ENCODE measurements around the gene BBS5. TPM values are rescaled to one million over a fixed set of nuclear protein-coding genes. Genes with fewer than 3 reads are reported as not detected.

Gene BBS5
- total and polyA plus RNA-seq, 2 experiments from 2014 or later = 0.10 to 0.36 TPM

DNA sequence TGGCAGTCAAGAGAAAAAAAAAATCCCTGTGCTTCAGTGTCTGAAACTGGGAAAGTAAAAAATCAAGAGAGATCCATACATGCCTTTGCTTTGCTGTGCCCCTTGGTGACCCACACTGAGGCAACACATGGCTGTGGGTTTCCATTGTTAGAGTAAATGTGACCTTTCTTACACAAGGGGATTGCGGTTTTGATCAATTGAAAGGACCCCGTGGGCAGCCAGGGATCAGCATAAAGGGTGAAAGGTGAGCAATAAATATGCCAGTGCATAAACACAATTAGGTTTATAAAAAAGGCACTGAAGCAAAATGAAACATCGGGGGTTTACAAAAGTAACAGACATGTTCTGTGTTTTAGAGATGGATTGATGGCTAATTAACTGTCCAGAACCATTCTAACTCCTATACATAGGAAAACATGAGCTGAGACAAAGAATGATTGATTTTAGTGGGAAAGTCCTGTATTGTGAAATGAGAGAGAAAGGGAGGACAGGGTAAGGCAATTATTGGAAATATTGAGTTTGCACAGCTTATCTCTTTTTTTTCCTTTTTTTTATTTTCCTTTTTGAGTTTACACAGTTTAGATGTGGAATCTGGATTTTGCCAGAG lies 40.7 kb upstream of the BBS5 start:
- ATAC-seq (no peak), DNase-seq (ENCODE audit: low spot score) (no peak)
- Mint-ChIP-seq H3K27me3 (ENCODE audit: insufficient read depth, low read depth, poor library complexity) (no peaks in the 10 kb centered on the region), H3K9me3 (no peaks in the 10 kb centered on the region), H3K4me3 (no peak overlapping the region), H3K4me1 (no peaks in the 10 kb centered on the region), H3K27ac (no peak overlapping the region), H3K36me3 (ENCODE audit: low read depth) (no peaks in the 10 kb centered on the region)
- Histone ChIP-seq H4K20me1 (replicated peaks; ENCODE audit: insufficient read depth) (no peaks in the 10 kb centered on the region), H3K79me2 (replicated peaks; ENCODE audit: insufficient read depth) (no peaks in the 10 kb centered on the region), H3F3A (replicated peaks; ENCODE audit: low read depth) (no peaks in the 10 kb centered on the region), H3K4me2 (no peak overlapping the region), H2AFZ (no peak overlapping the region; the same call in 1 of the 2 replicates), H3K4me3 (no peak overlapping the region), H3K36me3 (ENCODE audit: insufficient read depth) (no peaks in the 10 kb centered on the region), H3K9me2 (ENCODE audit: insufficient read depth) (no peaks in the 10 kb centered on the region; the same call in 1 of the 2 replicates), H3K27me3 (ENCODE audit: insufficient read depth) (no peaks in the 10 kb centered on the region), H3K4me1 (ENCODE audit: insufficient read depth) (no peaks in the 10 kb centered on the region), H3K27ac (ENCODE audit: low read depth) (no peak overlapping the region)
- TF ChIP-seq EZH2phosphoT487 (IDR thresholded peaks at IDR 0.05; ENCODE audit: unreplicated experiment) (no peak), NANOG (IDR thresholded peaks at IDR 0.05; ENCODE audit: borderline replicate concordance) (no peak), STAT1 (IDR thresholded peaks at IDR 0.05; ENCODE audit: unreplicated experiment) (no peak), JUNB (IDR thresholded peaks at IDR 0.05; ENCODE audit: unreplicated experiment) (no peak), ZNF331 (CRISPR knock-in tag; IDR thresholded peaks at IDR 0.05; ENCODE audit: low read depth) (no peak), POLR2AphosphoS5 (IDR thresholded peaks at IDR 0.05; ENCODE audit: low read depth) (no peak), CREB1 (CRISPR knock-in tag; IDR thresholded peaks at IDR 0.05; ENCODE audit: low read depth) (no peak), EZH2 (IDR thresholded peaks at IDR 0.05; ENCODE audit: low read depth, unreplicated experiment) (no peak)
- TF ChIP-seq, protein P1, sequence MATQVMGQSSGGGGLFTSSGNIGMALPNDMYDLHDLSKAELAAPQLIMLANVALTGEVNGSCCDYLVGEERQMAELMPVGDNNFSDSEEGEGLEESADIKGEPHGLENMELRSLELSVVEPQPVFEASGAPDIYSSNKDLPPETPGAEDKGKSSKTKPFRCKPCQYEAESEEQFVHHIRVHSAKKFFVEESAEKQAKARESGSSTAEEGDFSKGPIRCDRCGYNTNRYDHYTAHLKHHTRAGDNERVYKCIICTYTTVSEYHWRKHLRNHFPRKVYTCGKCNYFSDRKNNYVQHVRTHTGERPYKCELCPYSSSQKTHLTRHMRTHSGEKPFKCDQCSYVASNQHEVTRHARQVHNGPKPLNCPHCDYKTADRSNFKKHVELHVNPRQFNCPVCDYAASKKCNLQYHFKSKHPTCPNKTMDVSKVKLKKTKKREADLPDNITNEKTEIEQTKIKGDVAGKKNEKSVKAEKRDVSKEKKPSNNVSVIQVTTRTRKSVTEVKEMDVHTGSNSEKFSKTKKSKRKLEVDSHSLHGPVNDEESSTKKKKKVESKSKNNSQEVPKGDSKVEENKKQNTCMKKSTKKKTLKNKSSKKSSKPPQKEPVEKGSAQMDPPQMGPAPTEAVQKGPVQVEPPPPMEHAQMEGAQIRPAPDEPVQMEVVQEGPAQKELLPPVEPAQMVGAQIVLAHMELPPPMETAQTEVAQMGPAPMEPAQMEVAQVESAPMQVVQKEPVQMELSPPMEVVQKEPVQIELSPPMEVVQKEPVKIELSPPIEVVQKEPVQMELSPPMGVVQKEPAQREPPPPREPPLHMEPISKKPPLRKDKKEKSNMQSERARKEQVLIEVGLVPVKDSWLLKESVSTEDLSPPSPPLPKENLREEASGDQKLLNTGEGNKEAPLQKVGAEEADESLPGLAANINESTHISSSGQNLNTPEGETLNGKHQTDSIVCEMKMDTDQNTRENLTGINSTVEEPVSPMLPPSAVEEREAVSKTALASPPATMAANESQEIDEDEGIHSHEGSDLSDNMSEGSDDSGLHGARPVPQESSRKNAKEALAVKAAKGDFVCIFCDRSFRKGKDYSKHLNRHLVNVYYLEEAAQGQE (IDR thresholded peaks at IDR 0.05; ENCODE audit: unreplicated experiment) = no peak
- TF ChIP-seq, protein P2, sequence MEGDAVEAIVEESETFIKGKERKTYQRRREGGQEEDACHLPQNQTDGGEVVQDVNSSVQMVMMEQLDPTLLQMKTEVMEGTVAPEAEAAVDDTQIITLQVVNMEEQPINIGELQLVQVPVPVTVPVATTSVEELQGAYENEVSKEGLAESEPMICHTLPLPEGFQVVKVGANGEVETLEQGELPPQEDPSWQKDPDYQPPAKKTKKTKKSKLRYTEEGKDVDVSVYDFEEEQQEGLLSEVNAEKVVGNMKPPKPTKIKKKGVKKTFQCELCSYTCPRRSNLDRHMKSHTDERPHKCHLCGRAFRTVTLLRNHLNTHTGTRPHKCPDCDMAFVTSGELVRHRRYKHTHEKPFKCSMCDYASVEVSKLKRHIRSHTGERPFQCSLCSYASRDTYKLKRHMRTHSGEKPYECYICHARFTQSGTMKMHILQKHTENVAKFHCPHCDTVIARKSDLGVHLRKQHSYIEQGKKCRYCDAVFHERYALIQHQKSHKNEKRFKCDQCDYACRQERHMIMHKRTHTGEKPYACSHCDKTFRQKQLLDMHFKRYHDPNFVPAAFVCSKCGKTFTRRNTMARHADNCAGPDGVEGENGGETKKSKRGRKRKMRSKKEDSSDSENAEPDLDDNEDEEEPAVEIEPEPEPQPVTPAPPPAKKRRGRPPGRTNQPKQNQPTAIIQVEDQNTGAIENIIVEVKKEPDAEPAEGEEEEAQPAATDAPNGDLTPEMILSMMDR (conservative IDR thresholded peaks at IDR 0.05; ENCODE audit: low read depth in 2 of 2) = no peak
- TF ChIP-seq, protein P3, sequence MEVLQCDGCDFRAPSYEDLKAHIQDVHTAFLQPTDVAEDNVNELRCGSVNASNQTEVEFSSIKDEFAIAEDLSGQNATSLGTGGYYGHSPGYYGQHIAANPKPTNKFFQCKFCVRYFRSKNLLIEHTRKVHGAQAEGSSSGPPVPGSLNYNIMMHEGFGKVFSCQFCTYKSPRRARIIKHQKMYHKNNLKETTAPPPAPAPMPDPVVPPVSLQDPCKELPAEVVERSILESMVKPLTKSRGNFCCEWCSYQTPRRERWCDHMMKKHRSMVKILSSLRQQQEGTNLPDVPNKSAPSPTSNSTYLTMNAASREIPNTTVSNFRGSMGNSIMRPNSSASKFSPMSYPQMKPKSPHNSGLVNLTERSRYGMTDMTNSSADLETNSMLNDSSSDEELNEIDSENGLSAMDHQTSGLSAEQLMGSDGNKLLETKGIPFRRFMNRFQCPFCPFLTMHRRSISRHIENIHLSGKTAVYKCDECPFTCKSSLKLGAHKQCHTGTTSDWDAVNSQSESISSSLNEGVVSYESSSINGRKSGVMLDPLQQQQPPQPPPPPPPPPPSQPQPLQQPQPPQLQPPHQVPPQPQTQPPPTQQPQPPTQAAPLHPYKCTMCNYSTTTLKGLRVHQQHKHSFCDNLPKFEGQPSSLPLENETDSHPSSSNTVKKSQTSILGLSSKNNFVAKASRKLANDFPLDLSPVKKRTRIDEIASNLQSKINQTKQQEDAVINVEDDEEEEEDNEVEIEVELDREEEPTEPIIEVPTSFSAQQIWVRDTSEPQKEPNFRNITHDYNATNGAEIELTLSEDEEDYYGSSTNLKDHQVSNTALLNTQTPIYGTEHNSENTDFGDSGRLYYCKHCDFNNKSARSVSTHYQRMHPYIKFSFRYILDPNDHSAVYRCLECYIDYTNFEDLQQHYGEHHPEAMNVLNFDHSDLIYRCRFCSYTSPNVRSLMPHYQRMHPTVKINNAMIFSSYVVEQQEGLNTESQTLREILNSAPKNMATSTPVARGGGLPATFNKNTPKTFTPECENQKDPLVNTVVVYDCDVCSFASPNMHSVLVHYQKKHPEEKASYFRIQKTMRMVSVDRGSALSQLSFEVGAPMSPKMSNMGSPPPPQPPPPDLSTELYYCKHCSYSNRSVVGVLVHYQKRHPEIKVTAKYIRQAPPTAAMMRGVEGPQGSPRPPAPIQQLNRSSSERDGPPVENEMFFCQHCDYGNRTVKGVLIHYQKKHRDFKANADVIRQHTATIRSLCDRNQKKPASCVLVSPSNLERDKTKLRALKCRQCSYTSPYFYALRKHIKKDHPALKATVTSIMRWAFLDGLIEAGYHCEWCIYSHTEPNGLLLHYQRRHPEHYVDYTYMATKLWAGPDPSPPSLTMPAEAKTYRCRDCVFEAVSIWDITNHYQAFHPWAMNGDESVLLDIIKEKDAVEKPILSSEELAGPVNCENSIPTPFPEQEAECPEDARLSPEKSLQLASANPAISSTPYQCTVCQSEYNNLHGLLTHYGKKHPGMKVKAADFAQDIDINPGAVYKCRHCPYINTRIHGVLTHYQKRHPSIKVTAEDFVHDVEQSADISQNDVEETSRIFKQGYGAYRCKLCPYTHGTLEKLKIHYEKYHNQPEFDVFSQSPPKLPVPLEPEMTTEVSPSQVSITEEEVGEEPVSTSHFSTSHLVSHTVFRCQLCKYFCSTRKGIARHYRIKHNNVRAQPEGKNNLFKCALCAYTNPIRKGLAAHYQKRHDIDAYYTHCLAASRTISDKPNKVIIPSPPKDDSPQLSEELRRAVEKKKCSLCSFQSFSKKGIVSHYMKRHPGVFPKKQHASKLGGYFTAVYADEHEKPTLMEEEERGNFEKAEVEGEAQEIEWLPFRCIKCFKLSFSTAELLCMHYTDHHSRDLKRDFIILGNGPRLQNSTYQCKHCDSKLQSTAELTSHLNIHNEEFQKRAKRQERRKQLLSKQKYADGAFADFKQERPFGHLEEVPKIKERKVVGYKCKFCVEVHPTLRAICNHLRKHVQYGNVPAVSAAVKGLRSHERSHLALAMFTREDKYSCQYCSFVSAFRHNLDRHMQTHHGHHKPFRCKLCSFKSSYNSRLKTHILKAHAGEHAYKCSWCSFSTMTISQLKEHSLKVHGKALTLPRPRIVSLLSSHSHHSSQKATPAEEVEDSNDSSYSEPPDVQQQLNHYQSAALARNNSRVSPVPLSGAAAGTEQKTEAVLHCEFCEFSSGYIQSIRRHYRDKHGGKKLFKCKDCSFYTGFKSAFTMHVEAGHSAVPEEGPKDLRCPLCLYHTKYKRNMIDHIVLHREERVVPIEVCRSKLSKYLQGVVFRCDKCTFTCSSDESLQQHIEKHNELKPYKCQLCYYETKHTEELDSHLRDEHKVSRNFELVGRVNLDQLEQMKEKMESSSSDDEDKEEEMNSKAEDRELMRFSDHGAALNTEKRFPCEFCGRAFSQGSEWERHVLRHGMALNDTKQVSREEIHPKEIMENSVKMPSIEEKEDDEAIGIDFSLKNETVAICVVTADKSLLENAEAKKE (CRISPR knock-in tag; IDR thresholded peaks at IDR 0.05) = no peak

All from GM23338 (cell line).